K562 (cell line): ENCODE results near the gene KIF18B. TPM values are rescaled to one million over a fixed set of nuclear protein-coding genes. Genes with fewer than 3 reads are reported as not detected.
A peak's percentile ranks its signal among the peaks of the same experiment; 100 is the strongest.

ENCODE experiments used
- ATAC-seq: fragments of 200-7000 bp; cut with Tn5 transposase; 3 replicates; pipeline ENCODE4 v1.9.1; 2020; ENCODE audit warnings: moderate library complexity
- BruUV-seq: library from RNA; stranded (reverse); fragments of 400-500 nt; replicated peaks from 2 replicates; lab custom pipeline; 2021; lab: Mats Ljungman, UMichigan
- CTCF ChIA-PET: fragments of 300-600 bp; formaldehyde crosslinking; extraction: SDS; loops from one replicate; lab custom pipeline; 2021; ENCODE audit warnings: low intra/inter-chr PET ratio; lab: Yijun Ruan, JAX
- POLR2A ChIA-PET: fragments of 300-600, 350-650 bp; sonication (Branson Sonifier 250); formaldehyde crosslinking; extraction: SDS; loops from one replicate; lab custom pipeline; 2021; ENCODE audit warnings: antibody characterized with exemption, inconsistent platforms; lab: Yijun Ruan, JAX
- DNase-seq, 4 experiments: peaks; one replicate each; pipeline versions ENCODE4 v3.0.0 to v3.0.0-alpha.2; 2011 to 2018; ENCODE audit warnings: low spot score in 3 of 4, mixed read lengths in 3 of 4; ENCODE audit errors: extremely low read depth in 1 of 4
- FAIRE-seq: peaks from 2 replicates; lab custom pipeline; 2011; peaks lifted over from hg19 to GRCh38; lab: Jason Lieb, UNC
- H2AFZ ChIP-seq: 2 replicates; pipeline ENCODE4 v1.6.0; 2011; ENCODE audit warnings: low read depth, low read length, control low read depth, inconsistent platforms
- H3K27ac ChIP-seq: fragments of 200-600 bp; 3 replicates; pipeline ENCODE4 v1.8.0; 2011; ENCODE audit warnings: low read depth, mild to moderate bottlenecking, control low read depth, inconsistent platforms, low read length, moderate library complexity, mixed read lengths; ENCODE audit errors: extremely low read depth
- H3K27me3 ChIP-seq, 2 experiments: fragments of 300-600 bp in 1 of 2; 2 replicates in 1 of 2; 3 replicates in 1 of 2; pipeline versions ENCODE4 v1.6.0 to v1.8.0; 2011; ENCODE audit warnings: inconsistent platforms in 2 of 2, low read length in 2 of 2, mild to moderate bottlenecking in 1 of 2, mixed read lengths in 1 of 2, moderate library complexity in 1 of 2; ENCODE audit not compliant: control insufficient read depth in 2 of 2, insufficient read depth in 2 of 2
- H3K36me3 ChIP-seq: fragments of 300-600 bp; 3 replicates; pipeline ENCODE4 v1.8.0; 2011; ENCODE audit warnings: mild to moderate bottlenecking, low read length, inconsistent platforms; ENCODE audit not compliant: control insufficient read depth, insufficient read depth
- H3K4me1 ChIP-seq, 2 experiments: fragments of 200-600 bp in 1 of 2; replicated peaks in 1 of 2; 2 replicates in 1 of 2; 3 replicates in 1 of 2; pipeline versions ENCODE4 v1.5.1 to v1.8.0; 2011; ENCODE audit warnings: inconsistent platforms in 2 of 2, low read length in 2 of 2, mild to moderate bottlenecking in 1 of 2, mixed read lengths in 1 of 2, moderate library complexity in 1 of 2; ENCODE audit not compliant: control insufficient read depth in 2 of 2, insufficient read depth in 2 of 2
- H3K4me2 ChIP-seq: 2 replicates; pipeline ENCODE4 v1.6.1; 2011; ENCODE audit warnings: low read length, control low read depth, inconsistent platforms, mixed read lengths; ENCODE audit not compliant: insufficient read depth
- H3K4me3 ChIP-seq: fragments of 200-600 bp; sonication (generic), shearing (Covaris generic); 2 replicates; pipeline ENCODE4 v1.5.1; 2016; ENCODE audit warnings: control low read depth, inconsistent platforms
- H3K79me2 ChIP-seq: fragments of 200-600 bp; 3 replicates; pipeline ENCODE4 v1.8.0; 2011; ENCODE audit warnings: low read length, inconsistent platforms; ENCODE audit not compliant: control insufficient read depth, insufficient read depth
- H3K9ac ChIP-seq, 2 experiments: 2 replicates each; pipeline versions ENCODE4 v1.6.0 to v1.6.1; 2011; ENCODE audit warnings: low read depth in 2 of 2, low read length in 2 of 2, control low read depth in 1 of 2, inconsistent platforms in 1 of 2, mild to moderate bottlenecking in 1 of 2, mixed read lengths in 1 of 2; ENCODE audit not compliant: insufficient read depth in 1 of 2
- H3K9me1 ChIP-seq: one replicate; pipeline ENCODE4 v1.6.0; 2011; ENCODE audit warnings: inconsistent platforms, mild to moderate bottlenecking, low read length, moderate library complexity; ENCODE audit not compliant: control insufficient read depth, insufficient read depth
- H3K9me3 ChIP-seq: replicated peaks from 2 replicates; pipeline ENCODE4 v1.5.1; 2011; ENCODE audit warnings: low read depth, low read length, inconsistent platforms; ENCODE audit not compliant: control insufficient read depth, insufficient read depth
- H4K20me1 ChIP-seq: replicated peaks from 2 replicates; pipeline ENCODE4 v1.6.1; 2011; ENCODE audit warnings: low read length, inconsistent platforms, mixed read lengths; ENCODE audit not compliant: control insufficient read depth, insufficient read depth
- DMBX1 ChIP-seq: fragments of 250-450 bp; sonication (Bioruptor Pico); IDR thresholded peaks from 2 replicates; pipeline ENCODE4 v1.8.0; 2022; ENCODE audit warnings: inconsistent platforms, mild to moderate bottlenecking, moderate library complexity, borderline replicate concordance
- EGR1 ChIP-seq: fragments of 450-650 bp; conservative IDR thresholded peaks from 2 replicates; pipeline ENCODE4 v1.6.1; 2017; ENCODE audit warnings: mild to moderate bottlenecking
- MEF2D ChIP-seq: conservative IDR thresholded peaks from 2 replicates; pipeline ENCODE4 v1.6.1; 2016; ENCODE audit warnings: low read depth, missing genetic modification characterization, missing compliant biosample characterization
- MITF ChIP-seq: IDR thresholded peaks from 2 replicates; pipeline ENCODE4 v1.6.1; 2014; ENCODE audit warnings: antibody characterized with exemption
- NR2C2 ChIP-seq, 2 experiments: fragments of 200-800 bp in 1 of 2; sonication (Bioruptor generic) in 1 of 2; sonication (generic) in 1 of 2; formaldehyde crosslinking in 1 of 2; IDR thresholded peaks; 2 replicates each; pipeline versions ENCODE4 v1.6.1 to v1.8.0; 2016 to 2022; ENCODE audit warnings: mild to moderate bottlenecking in 1 of 2, missing compliant biosample characterization in 1 of 2, missing genetic modification characterization in 1 of 2, missing genetic modification reagents in 1 of 2
- RFX1 ChIP-seq: fragments of 450-650 bp; IDR thresholded peaks from 2 replicates; pipeline ENCODE4 v1.6.1; 2016; ENCODE audit warnings: mild to moderate bottlenecking, moderate library complexity
- TAF7 ChIP-seq: fragments of 450-650 bp; IDR thresholded peaks from 2 replicates; pipeline ENCODE4 v1.6.1; 2016; ENCODE audit warnings: missing genetic modification characterization, missing compliant biosample characterization
- ZNF408 ChIP-seq: fragments of 250-450 bp; sonication (Bioruptor Pico); IDR thresholded peaks from 2 replicates; pipeline ENCODE4 v1.4.0; 2020; ENCODE audit warnings: low read depth, mild to moderate bottlenecking, moderate library complexity
- WGBS: fragments of 100-300 bp; shearing (Covaris generic); methylation state at CpG from one replicate; pipeline ENCODE4 v1.1.6; 2016; ENCODE audit warnings: low coverage, mixed read lengths; ENCODE audit not compliant: insufficient coverage; ENCODE audit errors: missing lambda C conversion rate; 5-methylcytosine and 5-hydroxymethylcytosine counted together
- in situ Hi-C: fragments of 300-500 bp; cut with MboI; formaldehyde crosslinking; loops from 4 replicates; pipeline ENCODE4 v1.15.0; 2018; ENCODE audit warnings: inconsistent platforms, mixed read lengths
- intact Hi-C: fragments of 100-400 bp; cut with micrococcal nuclease; formaldehyde crosslinking; loops from 2 replicates; pipeline ENCODE4 v1.14.2; 2022
- polyA plus RNA-seq, 8 experiments: library from polyadenylated mRNA; depleted of rRNA in 4 of 8; stranded (reverse) in 5 of 8; unstranded in 3 of 8; fragments of >200 nt; fragmentation: Nextera tagmentation in 2 of 8; fragmentation: Illumina TruSeq in 1 of 8; extraction: Ambion mirVana in 2 of 8; extraction: Trizol in 1 of 8; gene quantifications; 2 replicates each; pipeline versions ENCODE4 v1.2.1 to v1.2.3, GENCODE V29; 2011 to 2014; ENCODE audit warnings: inconsistent platforms in 1 of 8, missing spikeins in 1 of 8
- total RNA-seq, 7 experiments: library from RNA; depleted of rRNA in 6 of 7; stranded (reverse); fragments of >200 nt in 6 of 7; fragmentation: Illumina TruSeq in 2 of 7; extraction: Trizol in 2 of 7; gene quantifications; 2 replicates each; pipeline versions ENCODE4 v1.2.1 to v1.2.3, GENCODE V29; 2011 to 2021; ENCODE audit warnings: low replicate concordance in 1 of 7

The KIF18B gene
- total and polyA plus RNA-seq, 9 of the 15 experiments (the other 6 are each of a cell fraction or from before 2014, with no cell fraction given): 2.0 to 42.8 (median 13.2) TPM

GRCh38 chr17:44955674-44956425 is 8.3 kb upstream of the KIF18B start:
- no peaks in the 10 kb centered on the region for H3K9me1 ChIP-seq
- H3K4me1 ChIP-seq: peaks cover 0 to 10% of the 10 kb centered on the region in 2 experiments; a peak in 2 of 5 replicates
- H2AFZ ChIP-seq: no peak overlapping the region
- H3K4me2 ChIP-seq: no peak overlapping the region
- in situ Hi-C loops (no loop called here), intact Hi-C loops (no loop called here)
- no TSS peak for BruUV-seq
- H4K20me1 ChIP-seq: no peaks in the 10 kb centered on the region
- H3K27me3 ChIP-seq: peaks cover 22 to 40% of the 10 kb centered on the region in 2 experiments
- CTCF ChIA-PET: no interaction called here
- POLR2A ChIA-PET: interaction anchor here (0.7 to 1.8 kb wide), 8 partner anchors 8 to 193 kb away, joined by 3 to 6 read pairs (median 4); partner anchors contain the start of gene HEXIM1
- no peak overlapping the region for H3K9ac ChIP-seq
- H3K4me3 ChIP-seq: no peak overlapping the region
- no peaks in the 10 kb centered on the region for H3K9me3 ChIP-seq
- H3K27ac ChIP-seq: no peak overlapping the region
- 12% methylated on average over 7 of the region's 8 CpGs for WGBS
- no peaks in the 10 kb centered on the region for H3K79me2 ChIP-seq
- TF ChIP-seq EGR1 (peak; percentile 35), NR2C2 (CRISPR knock-in tag; IDR thresholded peaks at IDR 0.05) (no peak), NR2C2 (tag; IDR thresholded peaks at IDR 0.05) (no peak)
- ATAC-seq: no peak
- no peak for FAIRE-seq
- DNase-seq: no peak
- H3K36me3 ChIP-seq: no peaks in the 10 kb centered on the region

DNA sequence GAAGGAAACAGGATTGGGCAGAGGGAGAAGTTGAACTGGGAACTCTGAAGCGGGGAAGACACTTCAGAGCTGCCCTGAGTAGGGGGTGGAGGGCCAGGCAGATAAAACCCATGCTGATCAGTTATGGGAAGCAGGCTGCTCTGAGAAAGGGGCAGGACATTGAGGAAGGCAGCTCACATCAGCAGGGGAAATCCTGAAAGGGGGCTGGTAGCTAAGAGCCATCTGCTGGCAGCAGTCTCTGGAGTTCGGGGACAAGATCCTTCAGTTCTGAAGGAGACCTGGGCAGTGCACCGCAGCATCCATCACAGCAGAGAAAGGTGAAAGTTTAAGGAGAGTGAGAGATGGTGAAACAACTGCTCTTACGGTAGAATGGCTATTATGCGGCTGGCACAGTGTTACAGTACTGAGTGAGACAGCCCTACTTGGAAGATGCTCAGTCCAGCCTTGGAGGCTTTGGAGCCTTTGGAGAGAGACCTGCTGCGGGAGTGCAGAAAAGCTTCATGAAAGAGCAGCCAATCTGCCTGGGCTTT is 5.4 kb upstream of the KIF18B start:
- no peak overlapping the region for H3K4me2 ChIP-seq
- intact Hi-C loops: no loop called here
- no peaks in the 10 kb centered on the region for H3K36me3 ChIP-seq
- POLR2A ChIA-PET: interaction anchor here (0.6 to 1.4 kb wide), 2 partner anchors 27 to 82 kb away, joined by 3 read pairs; no protein-coding TSS in a partner anchor
- H3K4me1 ChIP-seq: peaks cover 3 to 4% of the 10 kb centered on the region in 2 experiments; a peak in 3 of 5 replicates
- no peak for DNase-seq
- no peak overlapping the region for H3K27ac ChIP-seq
- no peak overlapping the region for H2AFZ ChIP-seq
- TF ChIP-seq RFX1 (no peak), ZNF408 (CRISPR knock-in tag) (no peak), DMBX1 (CRISPR knock-in tag) (no peak), TAF7 (no peak), MITF (no peak), MEF2D (no peak)
- TF ChIP-seq, all 486 proteins: peak for 0
- Histone ChIP-seq H3K79me2 (peaks cover under 1% of the 10 kb centered on the region; the same call in 2 of the 3 replicates), H3K4me3 (no peak overlapping the region), H4K20me1 (no peaks in the 10 kb centered on the region), H3K9me3 (no peaks in the 10 kb centered on the region), H3K9ac (no peak overlapping the region), H3K27me3 (peaks cover 13 to 27% of the 10 kb centered on the region in 2 experiments), H3K9me1 (no peaks in the 10 kb centered on the region)
- BruUV-seq: no TSS peak
- ATAC-seq (peak; percentile 19; the same call in 2 of the 3 replicates), FAIRE-seq (no peak)
- in situ Hi-C loops: no loop called here
- WGBS: 19% methylated on average over 6 of the region's 6 CpGs
- CTCF ChIA-PET: no interaction called here
